NCI-H2196 (cell line): ENCODE measurements around the gene RTCA.

Experiments used
- DNase-seq: peaks from one replicate; lab custom pipeline; 2025; ENCODE audit not compliant: unreplicated experiment; lab: John Stamatoyannopoulos, UW

RTCA gene

GRCh38 chr1:100342348-100342747 lies 76.3 kb downstream of the RTCA start:
- no peak for DNase-seq
